GM23338 (cell line): ENCODE measurements around the gene TNFRSF8. TPM values are rescaled to one million over a fixed set of nuclear protein-coding genes. Genes with fewer than 3 reads are reported as not detected.

ENCODE experiments used
- ATAC-seq: fragments of 200-7000 bp; cut with Tn5 transposase; 3 replicates; pipeline ENCODE4 v1.9.1; 2020
- DNase-seq: peaks from one replicate; pipeline ENCODE4 v3.0.0-alpha.2; 2015; ENCODE audit warnings: low spot score
- H2AFZ ChIP-seq: fragments of 200-600 bp; sonication (generic); 2 replicates; pipeline ENCODE4 v1.8.0; 2016; ENCODE audit warnings: antibody characterized with exemption, mild to moderate bottlenecking, moderate library complexity
- H3F3A ChIP-seq: fragments of 200-600 bp; sonication (generic); replicated peaks from 2 replicates; pipeline ENCODE4 v1.8.0; 2017; ENCODE audit warnings: antibody characterized with exemption, mixed run types, low read depth
- H3K27ac ChIP-seq: fragments of 200-600 bp; sonication (generic); 2 replicates; pipeline ENCODE4 v1.6.1; 2016; ENCODE audit warnings: low read depth
- H3K27me3 ChIP-seq: fragments of 200-600 bp; sonication (generic); 2 replicates; pipeline ENCODE4 v1.8.0; 2016; ENCODE audit warnings: mild to moderate bottlenecking, mixed run types, moderate library complexity; ENCODE audit not compliant: insufficient read depth
- H3K36me3 ChIP-seq: fragments of 200-600 bp; sonication (generic); 2 replicates; pipeline ENCODE4 v1.8.0; 2016; ENCODE audit warnings: mild to moderate bottlenecking; ENCODE audit not compliant: insufficient read depth
- H3K4me1 ChIP-seq: fragments of 200-600 bp; sonication (generic); 2 replicates; pipeline ENCODE4 v1.8.0; 2016; ENCODE audit warnings: mild to moderate bottlenecking, moderate library complexity; ENCODE audit not compliant: insufficient read depth
- H3K4me2 ChIP-seq: fragments of 200-600 bp; sonication (generic); 2 replicates; pipeline ENCODE4 v1.7.1; 2017; ENCODE audit warnings: mixed run types
- H3K4me3 ChIP-seq: fragments of 200-600 bp; sonication (generic); 2 replicates; pipeline ENCODE4 v1.6.1; 2016; ENCODE audit warnings: mixed run types
- H3K79me2 ChIP-seq: fragments of 200-600 bp; sonication (generic); replicated peaks from 2 replicates; pipeline ENCODE4 v1.8.0; 2017; ENCODE audit warnings: mild to moderate bottlenecking; ENCODE audit not compliant: insufficient read depth
- H3K9me2 ChIP-seq: fragments of 200-600 bp; sonication (generic); 2 replicates; pipeline ENCODE4 v1.8.0; 2017; ENCODE audit not compliant: insufficient read depth
- H4K20me1 ChIP-seq: fragments of 200-600 bp; sonication (generic); replicated peaks from 2 replicates; pipeline ENCODE4 v1.8.0; 2017; ENCODE audit warnings: mild to moderate bottlenecking; ENCODE audit not compliant: insufficient read depth
- H3K27ac Mint-ChIP-seq: 2 replicates; pipeline ENCODE4 v1.8.0; 2020; ENCODE audit warnings: inconsistent platforms, mild to moderate bottlenecking, moderate library complexity, mixed read lengths
- H3K27me3 Mint-ChIP-seq: 3 replicates; pipeline ENCODE4 v1.8.0; 2022; ENCODE audit warnings: low read depth, mild to moderate bottlenecking, moderate library complexity, mixed read lengths, inconsistent platforms; ENCODE audit not compliant: insufficient read depth, poor library complexity
- H3K36me3 Mint-ChIP-seq: 3 replicates; pipeline ENCODE4 v1.8.0; 2021; ENCODE audit warnings: low read depth, mild to moderate bottlenecking, inconsistent platforms, moderate library complexity, mixed read lengths
- H3K4me1 Mint-ChIP-seq: 3 replicates; pipeline ENCODE4 v1.8.0; 2020; ENCODE audit warnings: mild to moderate bottlenecking, inconsistent platforms, mixed read lengths
- H3K4me3 Mint-ChIP-seq: 3 replicates; pipeline ENCODE4 v1.8.0; 2021; ENCODE audit warnings: moderate library complexity, mild to moderate bottlenecking, inconsistent platforms, mixed read lengths
- H3K9me3 Mint-ChIP-seq: 3 replicates; pipeline ENCODE4 v1.8.0; 2020; ENCODE audit warnings: moderate library complexity, mild to moderate bottlenecking, inconsistent platforms, mixed read lengths
- CREB1 ChIP-seq: fragments of 250-450 bp; sonication (Bioruptor Pico); IDR thresholded peaks from 2 replicates; pipeline ENCODE4 v1.5.0; 2020; ENCODE audit warnings: low read depth, mild to moderate bottlenecking, moderate library complexity
- EZH2 ChIP-seq: fragments of 200-600 bp; sonication (generic); IDR thresholded peaks from one replicate; pipeline ENCODE4 v1.8.0; 2017; ENCODE audit warnings: antibody characterized with exemption, mild to moderate bottlenecking, low read depth; ENCODE audit not compliant: unreplicated experiment
- JUNB ChIP-seq: IDR thresholded peaks from one replicate; pipeline ENCODE4 v1.6.1; 2016; ENCODE audit warnings: antibody characterized with exemption; ENCODE audit not compliant: unreplicated experiment
- POLR2AphosphoS5 ChIP-seq: IDR thresholded peaks from 2 replicates; pipeline ENCODE4 v1.6.1; 2016; ENCODE audit warnings: antibody characterized with exemption, low read depth
- REST ChIP-seq: IDR thresholded peaks from one replicate; pipeline ENCODE4 v1.6.1; 2018; ENCODE audit warnings: antibody characterized with exemption; ENCODE audit not compliant: unreplicated experiment
- STAT1 ChIP-seq: IDR thresholded peaks from one replicate; pipeline ENCODE4 v1.6.1; 2016; ENCODE audit warnings: antibody characterized with exemption; ENCODE audit not compliant: unreplicated experiment
- ZNF462 ChIP-seq: fragments of 250-450 bp; sonication (Bioruptor Pico); IDR thresholded peaks from 2 replicates; pipeline ENCODE4 v1.5.0; 2020; ENCODE audit warnings: mild to moderate bottlenecking, moderate library complexity
- polyA plus RNA-seq: library from polyadenylated mRNA; unstranded; fragments of >200 nt; fragmentation: Nextera tagmentation; extraction: Ambion mirVana; gene quantifications from 2 replicates; pipeline ENCODE4 v1.2.1, GENCODE V29; 2016
- total RNA-seq: library from RNA; depleted of rRNA; stranded (reverse); fragments of >200 nt; shearing (Covaris generic); gene quantifications from 2 replicates; pipeline ENCODE4 v1.2.3, GENCODE V29; 2014
- TF ChIP-seq, protein P1 (sequence below): IDR thresholded peaks from 2 replicates; pipeline ENCODE4 v1.6.1; 2016; ENCODE audit warnings: antibody characterized with exemption

Gene TNFRSF8
- total and polyA plus RNA-seq, 2 experiments from 2014 or later, result 11.7 to 28.2 TPM

GRCh38 chr1:12102066-12102465 is 39.0 kb downstream of the TNFRSF8 start (continued):
- no peak for TF ChIP-seq REST

GRCh38 chr1:12104417-12104816 is 41.3 kb downstream of the TNFRSF8 start:
- Histone ChIP-seq H3K27ac (no peak overlapping the region), H3K36me3 (no peaks in the 10 kb centered on the region; the same call in 1 of the 2 replicates), H3F3A (no peaks in the 10 kb centered on the region), H3K27me3 (no peaks in the 10 kb centered on the region), H3K4me2 (no peak overlapping the region), H3K9me2 (no peaks in the 10 kb centered on the region), H3K4me3 (no peak overlapping the region), H4K20me1 (no peaks in the 10 kb centered on the region; the same call in 1 of the 2 replicates), H3K4me1 (no peaks in the 10 kb centered on the region), H3K79me2 (no peaks in the 10 kb centered on the region), H2AFZ (no peak overlapping the region)
- Mint-ChIP-seq H3K4me1 (no peaks in the 10 kb centered on the region; the same call in 2 of the 3 replicates), H3K9me3 (no peaks in the 10 kb centered on the region), H3K36me3 (no peaks in the 10 kb centered on the region), H3K4me3 (no peak overlapping the region), H3K27ac (no peak overlapping the region), H3K27me3 (peaks cover 3% of the 10 kb centered on the region)
- DNase-seq, result no peak
- ATAC-seq, result no peak
- no peak for TF ChIP-seq CREB1
- TF ChIP-seq ZNF462 (CRISPR knock-in tag), result no peak
- no peak for TF ChIP-seq STAT1
- TF ChIP-seq REST, result no peak
- no peak for TF ChIP-seq POLR2AphosphoS5
- no peak for TF ChIP-seq JUNB
- no peak for TF ChIP-seq EZH2
- TF ChIP-seq, protein P1, sequence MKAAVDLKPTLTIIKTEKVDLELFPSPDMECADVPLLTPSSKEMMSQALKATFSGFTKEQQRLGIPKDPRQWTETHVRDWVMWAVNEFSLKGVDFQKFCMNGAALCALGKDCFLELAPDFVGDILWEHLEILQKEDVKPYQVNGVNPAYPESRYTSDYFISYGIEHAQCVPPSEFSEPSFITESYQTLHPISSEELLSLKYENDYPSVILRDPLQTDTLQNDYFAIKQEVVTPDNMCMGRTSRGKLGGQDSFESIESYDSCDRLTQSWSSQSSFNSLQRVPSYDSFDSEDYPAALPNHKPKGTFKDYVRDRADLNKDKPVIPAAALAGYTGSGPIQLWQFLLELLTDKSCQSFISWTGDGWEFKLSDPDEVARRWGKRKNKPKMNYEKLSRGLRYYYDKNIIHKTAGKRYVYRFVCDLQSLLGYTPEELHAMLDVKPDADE, result no peak
